ENCODE measurements around the gene UROC1. TPM values are rescaled to one million over a fixed set of nuclear protein-coding genes. Genes with fewer than 3 reads are reported as not detected.

The UROC1 gene
- total and polyA plus RNA-seq, 2 experiments from 2014 or later = not detected

DNA sequence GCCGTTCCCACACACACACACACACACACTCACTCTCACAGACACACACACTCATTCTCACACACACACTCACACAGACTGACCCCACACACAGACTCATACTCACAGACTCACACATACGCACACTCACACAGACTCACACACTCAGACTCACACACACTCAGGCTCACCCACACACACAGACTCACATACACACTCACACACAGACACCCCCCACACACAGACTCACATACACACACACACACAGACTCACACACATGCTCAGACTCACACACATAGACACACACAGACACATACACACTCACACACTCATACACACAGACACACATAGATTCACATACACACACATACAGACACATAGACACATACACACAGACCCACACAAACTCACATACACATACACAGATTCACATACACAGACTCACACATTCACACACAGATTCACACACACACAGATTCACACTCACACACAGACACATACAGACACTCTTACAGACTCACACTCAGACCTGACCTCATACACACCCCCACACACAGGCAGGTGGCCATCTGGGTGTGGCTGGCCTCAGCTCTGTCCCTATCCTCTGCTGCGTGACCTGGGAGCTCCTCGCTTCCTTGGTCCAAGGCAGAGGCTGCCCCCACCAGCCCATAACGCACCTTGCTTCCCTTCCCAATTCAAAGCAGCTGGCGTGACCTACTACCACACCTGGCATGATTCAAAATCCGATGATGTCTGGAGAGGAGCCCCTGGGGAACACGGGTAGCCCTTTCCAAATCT is 39.3 kb upstream of the UROC1 start:
- Mint-ChIP-seq H3K27me3 (ENCODE audit: insufficient read depth, low read depth, poor library complexity) (peaks cover 3% of the 10 kb centered on the region), H3K4me1 (peaks cover 5% of the 10 kb centered on the region), H3K36me3 (ENCODE audit: low read depth) (no peaks in the 10 kb centered on the region), H3K27ac (no peak overlapping the region), H3K4me3 (no peak overlapping the region), H3K9me3 (no peaks in the 10 kb centered on the region)
- Histone ChIP-seq H3K9me2 (ENCODE audit: insufficient read depth) (no peaks in the 10 kb centered on the region), H4K20me1 (replicated peaks; ENCODE audit: insufficient read depth) (no peaks in the 10 kb centered on the region), H3K4me3 (no peak overlapping the region), H2AFZ (no peak overlapping the region), H3F3A (replicated peaks; ENCODE audit: low read depth) (no peaks in the 10 kb centered on the region), H3K79me2 (replicated peaks; ENCODE audit: insufficient read depth) (no peaks in the 10 kb centered on the region), H3K36me3 (ENCODE audit: insufficient read depth) (no peaks in the 10 kb centered on the region), H3K4me2 (no peak overlapping the region), H3K4me1 (ENCODE audit: insufficient read depth) (no peaks in the 10 kb centered on the region), H3K27ac (ENCODE audit: low read depth) (no peak overlapping the region), H3K27me3 (ENCODE audit: insufficient read depth) (no peaks in the 10 kb centered on the region)
- TF ChIP-seq CTCF (conservative IDR thresholded peaks at IDR 0.05; ENCODE audit: low read depth in 2 of 2) = 0 out of 4 replicates have a peak, but pooled peaks of 1 of the 2 experiments have one; percentile 9
- no peak for TF ChIP-seq CREB1 (CRISPR knock-in tag; IDR thresholded peaks at IDR 0.05; ENCODE audit: low read depth)
- DNase-seq (ENCODE audit: low spot score) (no peak), ATAC-seq (no peak)

DNA sequence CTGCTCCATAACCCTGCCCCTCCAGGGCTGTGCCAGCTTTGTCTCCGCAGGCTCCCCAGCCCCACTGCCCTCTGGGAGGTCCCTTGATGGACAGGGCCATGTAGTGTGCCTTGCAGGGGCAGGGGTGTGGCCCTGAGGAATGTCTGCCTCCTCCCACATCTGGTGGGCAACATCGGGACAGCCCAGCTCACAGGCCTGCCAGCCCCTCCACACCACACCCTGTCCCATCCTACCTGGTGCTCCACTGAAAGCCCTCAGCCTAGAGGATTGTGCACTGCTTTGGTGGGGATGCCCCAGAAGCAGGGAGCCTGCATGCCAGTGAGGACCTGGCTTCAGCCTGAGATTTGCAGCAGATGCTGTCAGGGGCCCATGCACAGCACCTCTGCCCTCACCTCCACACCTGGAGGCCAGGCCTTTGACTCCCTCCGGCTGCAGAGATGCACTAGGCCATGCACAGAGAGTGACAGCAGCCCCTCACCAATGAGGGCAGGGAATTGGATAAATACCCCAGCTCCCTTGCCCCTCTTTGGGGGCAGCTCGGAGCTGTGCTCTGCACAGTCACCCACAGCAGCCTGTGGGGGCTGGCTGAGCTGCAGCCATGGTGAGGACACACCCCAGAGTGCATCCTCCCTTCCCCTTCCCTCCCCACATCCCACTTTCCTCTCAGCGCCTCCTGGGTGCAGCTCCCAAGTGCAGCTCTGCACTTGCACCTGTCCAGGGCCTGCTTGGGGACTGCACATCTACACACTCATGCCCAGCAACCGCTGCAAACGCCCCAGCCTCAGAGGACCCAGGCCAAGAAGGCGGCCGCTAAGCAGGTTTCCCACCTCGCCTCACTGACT is 38.4 kb upstream of the UROC1 start:
- H3K9me2 ChIP-seq (ENCODE audit: insufficient read depth) = no peaks in the 10 kb centered on the region
- TF ChIP-seq JUNB (IDR thresholded peaks at IDR 0.05; ENCODE audit: unreplicated experiment) (no peak), CTCF (conservative IDR thresholded peaks at IDR 0.05; ENCODE audit: low read depth in 2 of 2) (no peak), NANOG (IDR thresholded peaks at IDR 0.05; ENCODE audit: borderline replicate concordance) (no peak), CREB1 (CRISPR knock-in tag; IDR thresholded peaks at IDR 0.05; ENCODE audit: low read depth) (no peak), EZH2 (IDR thresholded peaks at IDR 0.05; ENCODE audit: low read depth, unreplicated experiment) (no peak), ZNF331 (CRISPR knock-in tag; IDR thresholded peaks at IDR 0.05; ENCODE audit: low read depth) (no peak), EZH2phosphoT487 (IDR thresholded peaks at IDR 0.05; ENCODE audit: unreplicated experiment) (no peak), ETS1 (IDR thresholded peaks at IDR 0.05) (no peak), STAT1 (IDR thresholded peaks at IDR 0.05; ENCODE audit: unreplicated experiment) (no peak)

More for the DNA sequence above, 38.4 kb upstream of the UROC1 start:
- Histone ChIP-seq H3K79me2 (replicated peaks; ENCODE audit: insufficient read depth) (no peaks in the 10 kb centered on the region), H3K27ac (ENCODE audit: low read depth) (no peak overlapping the region), H3K36me3 (ENCODE audit: insufficient read depth) (no peaks in the 10 kb centered on the region), H3F3A (replicated peaks; ENCODE audit: low read depth) (no peaks in the 10 kb centered on the region), H3K27me3 (ENCODE audit: insufficient read depth) (no peaks in the 10 kb centered on the region), H4K20me1 (replicated peaks; ENCODE audit: insufficient read depth) (no peaks in the 10 kb centered on the region), H3K4me1 (ENCODE audit: insufficient read depth) (no peaks in the 10 kb centered on the region), H3K4me3 (no peak overlapping the region), H2AFZ (no peak overlapping the region), H3K4me2 (no peak overlapping the region)
- no peaks in the 10 kb centered on the region for H3K36me3 Mint-ChIP-seq (ENCODE audit: low read depth)
- H3K9me3 Mint-ChIP-seq = no peaks in the 10 kb centered on the region; the same call in 2 of the 3 replicates
- DNase-seq (ENCODE audit: low spot score) = no peak
- H3K27ac Mint-ChIP-seq = no peak overlapping the region
- no peak overlapping the region for H3K4me3 Mint-ChIP-seq
- H3K4me1 Mint-ChIP-seq = peaks cover 5% of the 10 kb centered on the region
- no peak for ATAC-seq
- H3K27me3 Mint-ChIP-seq (ENCODE audit: insufficient read depth, low read depth, poor library complexity) = peaks cover 3% of the 10 kb centered on the region
